Measurements from ENCODE around the gene DLG1. TPM values are rescaled to one million over a fixed set of nuclear protein-coding genes. Genes with fewer than 3 reads are reported as not detected.

The DLG1 gene
- total and polyA plus RNA-seq, 2 donors (not counting 1 experiment from before 2014, with no cell fraction given): 47.7 to 53.0 TPM

DNA sequence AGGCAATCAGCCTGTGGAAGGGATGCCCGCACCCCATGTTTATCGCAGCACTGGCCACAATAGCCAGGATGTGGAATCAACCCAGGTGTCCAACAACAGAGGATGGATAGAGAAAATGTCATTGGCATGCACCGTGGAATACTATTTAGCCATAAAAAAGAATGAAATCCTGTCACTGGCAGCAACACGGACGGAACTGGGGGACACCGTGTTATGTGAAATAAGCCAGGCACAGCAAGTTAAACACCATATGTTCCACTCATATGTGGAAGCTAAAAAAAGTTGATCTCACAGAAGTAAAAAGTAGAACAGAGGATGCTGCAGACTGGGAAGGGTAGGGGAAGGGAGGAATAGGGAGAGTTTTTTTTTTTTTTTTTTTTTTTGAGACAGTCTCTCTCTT is 284.4 kb downstream of the DLG1 start:
- H3K4me2 ChIP-seq (ENCODE audit: extremely low read depth, insufficient read depth, low read length): no peak overlapping the region
- DNase-seq (ENCODE audit: low read depth in 2 of 2): no peak
- TF ChIP-seq, protein P1, sequence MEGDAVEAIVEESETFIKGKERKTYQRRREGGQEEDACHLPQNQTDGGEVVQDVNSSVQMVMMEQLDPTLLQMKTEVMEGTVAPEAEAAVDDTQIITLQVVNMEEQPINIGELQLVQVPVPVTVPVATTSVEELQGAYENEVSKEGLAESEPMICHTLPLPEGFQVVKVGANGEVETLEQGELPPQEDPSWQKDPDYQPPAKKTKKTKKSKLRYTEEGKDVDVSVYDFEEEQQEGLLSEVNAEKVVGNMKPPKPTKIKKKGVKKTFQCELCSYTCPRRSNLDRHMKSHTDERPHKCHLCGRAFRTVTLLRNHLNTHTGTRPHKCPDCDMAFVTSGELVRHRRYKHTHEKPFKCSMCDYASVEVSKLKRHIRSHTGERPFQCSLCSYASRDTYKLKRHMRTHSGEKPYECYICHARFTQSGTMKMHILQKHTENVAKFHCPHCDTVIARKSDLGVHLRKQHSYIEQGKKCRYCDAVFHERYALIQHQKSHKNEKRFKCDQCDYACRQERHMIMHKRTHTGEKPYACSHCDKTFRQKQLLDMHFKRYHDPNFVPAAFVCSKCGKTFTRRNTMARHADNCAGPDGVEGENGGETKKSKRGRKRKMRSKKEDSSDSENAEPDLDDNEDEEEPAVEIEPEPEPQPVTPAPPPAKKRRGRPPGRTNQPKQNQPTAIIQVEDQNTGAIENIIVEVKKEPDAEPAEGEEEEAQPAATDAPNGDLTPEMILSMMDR (conservative IDR thresholded peaks at IDR 0.05 in 1 of 2, IDR thresholded peaks at IDR 0.05 in 1 of 2; ENCODE audit: low read depth in 1 of 2, low read length in 2 of 2): no peak
- no peak for TF ChIP-seq EZH2 (IDR thresholded peaks at IDR 0.05; ENCODE audit: low read length, missing control alignments)

GRCh38 chr3:197012540-197012883 is 285.9 kb downstream of the DLG1 start:
- Histone ChIP-seq H3K4me3 (replicated peaks in 1 of 4; ENCODE audit: control extremely low read depth in 1 of 4, insufficient read depth in 1 of 4, low read depth in 3 of 4, low read length in 4 of 4) (no peak overlapping the region), H3K36me3 (ENCODE audit: control insufficient read depth, insufficient read depth, low read length) (no peaks in the 10 kb centered on the region), H3K9me3 (ENCODE audit: control insufficient read depth, insufficient read depth, low read depth, low read length) (no peaks in the 10 kb centered on the region), H3K9ac (ENCODE audit: insufficient read depth, low read length) (no peak overlapping the region), H3K4me1 (ENCODE audit: control insufficient read depth, extremely low read depth, insufficient read depth, low read length) (no peaks in the 10 kb centered on the region), H3K79me2 (ENCODE audit: control insufficient read depth, insufficient read depth, low read length) (no peaks in the 10 kb centered on the region), H3K27ac (ENCODE audit: insufficient read depth, low read length) (no peak overlapping the region), H2AFZ (ENCODE audit: low read length) (no peak overlapping the region), H4K20me1 (ENCODE audit: control insufficient read depth, extremely low read depth, insufficient read depth, low read length) (no peaks in the 10 kb centered on the region), H3K4me2 (ENCODE audit: extremely low read depth, insufficient read depth, low read length) (no peak overlapping the region), H3K27me3 (ENCODE audit: control insufficient read depth, insufficient read depth, low read length) (peaks cover 5% of the 10 kb centered on the region)
- DNase-seq (ENCODE audit: low read depth in 2 of 2): no peak
- TF ChIP-seq EZH2 (IDR thresholded peaks at IDR 0.05; ENCODE audit: low read length, missing control alignments): no peak
- TF ChIP-seq, protein P1 (conservative IDR thresholded peaks at IDR 0.05 in 1 of 2, IDR thresholded peaks at IDR 0.05 in 1 of 2; ENCODE audit: low read depth in 1 of 2, low read length in 2 of 2): no peak

More for the DNA sequence above, 284.4 kb downstream of the DLG1 start:
- H3K9ac ChIP-seq (ENCODE audit: insufficient read depth, low read length): no peak overlapping the region
- no peak overlapping the region for H3K4me3 ChIP-seq (replicated peaks in 1 of 4; ENCODE audit: control extremely low read depth in 1 of 4, insufficient read depth in 1 of 4, low read depth in 3 of 4, low read length in 4 of 4)
- no peaks in the 10 kb centered on the region for H3K9me3 ChIP-seq (ENCODE audit: control insufficient read depth, insufficient read depth, low read depth, low read length)
- H3K27me3 ChIP-seq (ENCODE audit: control insufficient read depth, insufficient read depth, low read length): peaks cover 5% of the 10 kb centered on the region
- no peaks in the 10 kb centered on the region for H3K4me1 ChIP-seq (ENCODE audit: control insufficient read depth, extremely low read depth, insufficient read depth, low read length)
- H2AFZ ChIP-seq (ENCODE audit: low read length): no peak overlapping the region
- no peaks in the 10 kb centered on the region for H3K36me3 ChIP-seq (ENCODE audit: control insufficient read depth, insufficient read depth, low read length)
- H3K27ac ChIP-seq (ENCODE audit: insufficient read depth, low read length): no peak overlapping the region
- H3K79me2 ChIP-seq (ENCODE audit: control insufficient read depth, insufficient read depth, low read length): no peaks in the 10 kb centered on the region
- H4K20me1 ChIP-seq (ENCODE audit: control insufficient read depth, extremely low read depth, insufficient read depth, low read length): no peaks in the 10 kb centered on the region

GRCh38 chr3:197011780-197012539 is 286.5 kb downstream of the DLG1 start:
- TF ChIP-seq EZH2 (IDR thresholded peaks at IDR 0.05; ENCODE audit: low read length, missing control alignments): no peak
- TF ChIP-seq, protein P1 (conservative IDR thresholded peaks at IDR 0.05 in 1 of 2, IDR thresholded peaks at IDR 0.05 in 1 of 2; ENCODE audit: low read depth in 1 of 2, low read length in 2 of 2): no peak
- no peak overlapping the region for H3K9ac ChIP-seq (ENCODE audit: insufficient read depth, low read length)
- H3K27ac ChIP-seq (ENCODE audit: insufficient read depth, low read length): no peak overlapping the region
- no peaks in the 10 kb centered on the region for H4K20me1 ChIP-seq (ENCODE audit: control insufficient read depth, extremely low read depth, insufficient read depth, low read length)
- DNase-seq (ENCODE audit: low read depth in 2 of 2): no peak
- H3K79me2 ChIP-seq (ENCODE audit: control insufficient read depth, insufficient read depth, low read length): no peaks in the 10 kb centered on the region
- no peak overlapping the region for H2AFZ ChIP-seq (ENCODE audit: low read length)
- H3K4me3 ChIP-seq (replicated peaks in 1 of 4; ENCODE audit: control extremely low read depth in 1 of 4, insufficient read depth in 1 of 4, low read depth in 3 of 4, low read length in 4 of 4): no peak overlapping the region
- H3K36me3 ChIP-seq (ENCODE audit: control insufficient read depth, insufficient read depth, low read length): no peaks in the 10 kb centered on the region
- no peaks in the 10 kb centered on the region for H3K4me1 ChIP-seq (ENCODE audit: control insufficient read depth, extremely low read depth, insufficient read depth, low read length)
- no peaks in the 10 kb centered on the region for H3K9me3 ChIP-seq (ENCODE audit: control insufficient read depth, insufficient read depth, low read depth, low read length)
- peaks cover 5% of the 10 kb centered on the region for H3K27me3 ChIP-seq (ENCODE audit: control insufficient read depth, insufficient read depth, low read length)
- H3K4me2 ChIP-seq (ENCODE audit: extremely low read depth, insufficient read depth, low read length): no peak overlapping the region

Measured in fibroblast of lung (primary cell).